ENCODE data around the gene STPG3.

GRCh38 chr9:137264067-137264466 lies 13.0 kb downstream of the STPG3 start:
- no peak for TF ChIP-seq ETV5 (CRISPR knock-in tag; IDR thresholded peaks at IDR 0.05; ENCODE audit: borderline replicate concordance)
- TF ChIP-seq ZFP37 (CRISPR knock-in tag; IDR thresholded peaks at IDR 0.05; ENCODE audit: borderline replicate concordance) = no peak
- TF ChIP-seq CTCF (CRISPR knock-in tag; IDR thresholded peaks at IDR 0.05) = no peak
- TF ChIP-seq ZNF768 (CRISPR knock-in tag; IDR thresholded peaks at IDR 0.05) = no peak
- no peak for TF ChIP-seq GLI4 (CRISPR knock-in tag; IDR thresholded peaks at IDR 0.05; ENCODE audit: borderline replicate concordance)
- TF ChIP-seq FOXA1 (IDR thresholded peaks at IDR 0.05) = no peak
- no peak for TF ChIP-seq FOXA1 (CRISPR knock-in tag; IDR thresholded peaks at IDR 0.05)
- no peak for TF ChIP-seq ZMYM3 (CRISPR knock-in tag; IDR thresholded peaks at IDR 0.05)
- no peak for TF ChIP-seq ZNF543 (CRISPR knock-in tag; IDR thresholded peaks at IDR 0.05)
- TF ChIP-seq FOXK1 (CRISPR knock-in tag; IDR thresholded peaks at IDR 0.05; ENCODE audit: borderline replicate concordance, low read depth) = no peak
- TF ChIP-seq ZNF282 (IDR thresholded peaks at IDR 0.05; ENCODE audit: partially characterized antibody) = no peak
- no peak for TF ChIP-seq NFIC (IDR thresholded peaks at IDR 0.05; ENCODE audit: low read length)
- no peak for TF ChIP-seq POLR2A (IDR thresholded peaks at IDR 0.05; ENCODE audit: insufficient read depth in 1 of 2, low read depth in 2 of 2, low read length in 2 of 2)

Data from HepG2 (cell line).